Brain microvascular endothelial cell (primary cell): ENCODE results near the gene CYP4B1.
"Not testable (repeated sequence)": the region's sequence is repeated elsewhere in the genome, so short reads cannot be mapped to it uniquely, and the experiment has no call there.

ENCODE experiments used
- DNase-seq: peaks from one replicate; pipeline ENCODE4 v3.0.0-alpha.2; 2020
- H3K27ac ChIP-seq: fragments of 250-450 bp; sonication (Bioruptor Pico); 2 replicates; pipeline ENCODE4 v1.5.1; 2020; ENCODE audit warnings: mild to moderate bottlenecking, moderate library complexity
- H3K27me3 ChIP-seq: fragments of 250-450 bp; sonication (Bioruptor Pico); replicated peaks from 2 replicates; pipeline ENCODE4 v1.5.1; 2020; ENCODE audit warnings: mild to moderate bottlenecking
- H3K36me3 ChIP-seq: fragments of 250-450 bp; sonication (Bioruptor Pico); replicated peaks from 2 replicates; pipeline ENCODE4 v1.5.1; 2020; ENCODE audit warnings: mild to moderate bottlenecking
- H3K4me3 ChIP-seq: 2 replicates; pipeline ENCODE4 v1.5.1; 2011; ENCODE audit warnings: low read depth, mild to moderate bottlenecking, control low read depth, low read length, moderate library complexity
- CTCF ChIP-seq: IDR thresholded peaks from 2 replicates; pipeline ENCODE4 v1.5.1; 2011; ENCODE audit warnings: low read depth, mild to moderate bottlenecking, moderate library complexity, low read length, control low read depth, inconsistent platforms; ENCODE audit errors: missing control alignments
- in situ Hi-C: cut with HindIII; loops from 2 replicates; pipeline ENCODE4 v1.10.0; 2017; ENCODE audit warnings: low sequenced_read_pairs, low pct_ligation_motif_present

The CYP4B1 gene

DNA sequence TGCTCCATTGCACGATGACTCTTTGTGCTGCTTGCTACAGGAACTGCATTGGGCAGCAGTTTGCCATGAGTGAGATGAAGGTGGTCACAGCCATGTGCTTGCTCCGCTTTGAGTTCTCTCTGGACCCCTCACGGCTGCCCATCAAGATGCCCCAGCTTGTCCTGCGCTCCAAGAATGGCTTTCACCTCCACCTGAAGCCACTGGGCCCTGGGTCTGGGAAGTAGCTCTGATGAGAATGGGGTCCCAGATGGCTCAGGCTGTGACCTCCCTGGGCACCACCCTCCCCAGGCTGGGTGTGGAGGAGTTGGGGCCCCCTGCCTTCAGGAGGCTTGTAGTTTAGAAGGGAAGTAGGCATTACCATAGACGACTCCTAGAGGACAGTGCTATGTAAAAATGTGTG is 19.7 kb downstream of the CYP4B1 start:
- H3K27me3 ChIP-seq: no peaks in the 10 kb centered on the region
- no peak for TF ChIP-seq CTCF
- H3K27ac ChIP-seq: no peak overlapping the region
- DNase-seq: no peak
- H3K4me3 ChIP-seq: no peak overlapping the region
- H3K36me3 ChIP-seq: no peaks in the 10 kb centered on the region
- in situ Hi-C loops: no loop called here

DNA sequence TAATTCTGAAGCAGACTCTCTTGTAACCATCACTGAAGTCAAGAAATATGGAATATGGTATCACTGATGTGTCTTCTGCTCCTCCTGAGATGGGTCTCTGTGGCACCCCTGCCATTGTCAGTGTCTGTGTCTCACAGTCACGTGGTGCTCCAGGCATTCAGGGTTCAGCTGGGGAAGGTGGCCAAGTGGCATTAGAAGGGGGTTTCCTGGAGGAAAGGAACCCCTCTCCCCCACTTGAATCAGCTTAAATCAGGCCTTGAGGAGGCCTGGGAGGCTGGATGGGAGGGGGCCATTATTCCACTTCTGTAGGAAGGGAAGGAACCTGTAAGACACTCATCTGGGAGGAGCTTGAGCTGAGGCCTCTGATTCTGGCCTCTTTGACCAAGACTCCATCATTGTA is 20.5 kb downstream of the CYP4B1 start:
- in situ Hi-C loops: no loop called here
- H3K27ac ChIP-seq: no peak overlapping the region
- no peak overlapping the region for H3K4me3 ChIP-seq
- no peaks in the 10 kb centered on the region for H3K27me3 ChIP-seq
- TF ChIP-seq CTCF: no peak
- no peak for DNase-seq
- no peaks in the 10 kb centered on the region for H3K36me3 ChIP-seq

DNA sequence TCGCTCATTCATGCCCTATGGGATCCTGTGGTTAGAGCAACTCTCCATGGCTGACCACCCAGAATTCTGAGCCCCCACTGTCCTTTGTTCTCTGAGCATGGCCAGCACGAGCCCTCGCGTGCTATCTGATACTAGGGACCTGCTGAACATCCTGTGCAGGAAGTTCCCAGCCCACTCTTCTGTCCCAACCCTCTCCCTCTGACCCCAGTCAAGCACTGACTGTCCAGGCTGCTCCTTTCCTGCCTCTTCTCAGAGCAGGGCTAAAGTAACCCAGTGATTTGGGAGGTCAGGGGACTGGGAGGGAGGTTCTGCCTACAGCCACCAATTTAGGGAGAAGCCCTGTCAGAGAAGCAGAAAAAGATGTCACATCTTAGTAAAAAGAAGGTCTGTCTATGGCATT is 21.2 kb downstream of the CYP4B1 start:
- H3K27me3 ChIP-seq: no peaks in the 10 kb centered on the region

DNA sequence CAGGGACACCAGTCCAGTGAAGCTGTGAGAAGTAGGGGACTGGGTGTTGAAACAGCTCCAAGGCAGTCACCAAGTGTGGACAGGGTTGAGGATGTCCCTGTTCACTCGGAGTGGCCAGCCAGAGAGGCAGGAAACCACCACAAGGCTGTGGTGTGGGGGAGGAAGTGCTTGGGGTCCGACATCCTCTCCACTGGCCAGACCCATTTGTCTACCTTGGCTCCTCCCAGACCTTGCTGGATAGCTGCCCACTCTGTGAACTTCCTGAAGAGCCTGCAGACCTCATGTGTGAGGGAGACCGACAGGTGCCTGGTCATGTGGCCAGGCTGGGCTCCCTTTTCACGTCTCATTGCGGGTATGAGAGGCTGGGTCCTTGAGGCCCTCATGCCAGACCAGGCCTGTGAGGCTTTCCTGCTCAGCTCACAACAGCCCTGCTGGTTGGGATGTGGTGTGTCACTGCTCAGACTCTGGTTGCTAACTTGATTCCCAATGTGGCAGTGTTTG is 21.8 kb downstream of the CYP4B1 start:
- Histone ChIP-seq H3K36me3 (no peaks in the 10 kb centered on the region), H3K4me3 (no peak overlapping the region), H3K27ac (no peak overlapping the region), H3K27me3 (no peaks in the 10 kb centered on the region)
- TF ChIP-seq CTCF: no peak
- no peak for DNase-seq
- in situ Hi-C loops: no loop called here

More for the DNA sequence above, 21.2 kb downstream of the CYP4B1 start:
- TF ChIP-seq CTCF: no peak
- no peak for DNase-seq
- Histone ChIP-seq H3K36me3 (no peaks in the 10 kb centered on the region), H3K4me3 (no peak overlapping the region), H3K27ac (no peak overlapping the region)
- in situ Hi-C loops: no loop called here

DNA sequence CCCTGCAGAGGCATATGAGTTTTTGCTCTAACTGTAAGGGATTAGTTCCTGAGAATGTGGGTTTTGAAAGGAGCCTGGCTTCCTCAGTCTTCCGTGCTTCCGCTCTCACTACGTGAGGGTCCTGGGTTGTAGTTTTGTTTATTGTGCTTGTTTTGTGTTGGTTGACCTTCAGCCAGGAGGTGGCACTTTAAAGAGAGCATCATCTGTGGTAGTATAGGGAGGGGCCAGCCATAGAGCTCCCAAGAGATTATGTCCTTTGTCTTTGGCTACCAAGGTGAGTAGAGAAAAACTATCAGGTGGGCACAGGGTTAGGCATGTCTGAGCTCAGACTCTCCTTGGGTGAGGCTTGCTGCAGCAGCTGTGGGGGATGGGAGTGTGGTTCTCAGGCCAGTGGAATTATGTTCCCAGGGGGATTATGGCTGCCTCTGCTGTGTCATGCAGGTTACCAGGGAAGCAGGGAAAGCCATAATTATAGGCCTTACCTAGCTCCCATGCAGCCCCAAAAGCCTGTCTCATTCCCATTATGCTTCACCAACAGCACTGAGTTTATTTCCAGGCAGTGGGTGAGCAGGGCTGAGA is 23.5 kb downstream of the CYP4B1 start:
- no peak for DNase-seq
- Histone ChIP-seq H3K27me3 (no peaks in the 10 kb centered on the region), H3K27ac (no peak overlapping the region), H3K36me3 (no peaks in the 10 kb centered on the region), H3K4me3 (no peak overlapping the region)
- TF ChIP-seq CTCF: no peak
- in situ Hi-C loops: no loop called here

DNA sequence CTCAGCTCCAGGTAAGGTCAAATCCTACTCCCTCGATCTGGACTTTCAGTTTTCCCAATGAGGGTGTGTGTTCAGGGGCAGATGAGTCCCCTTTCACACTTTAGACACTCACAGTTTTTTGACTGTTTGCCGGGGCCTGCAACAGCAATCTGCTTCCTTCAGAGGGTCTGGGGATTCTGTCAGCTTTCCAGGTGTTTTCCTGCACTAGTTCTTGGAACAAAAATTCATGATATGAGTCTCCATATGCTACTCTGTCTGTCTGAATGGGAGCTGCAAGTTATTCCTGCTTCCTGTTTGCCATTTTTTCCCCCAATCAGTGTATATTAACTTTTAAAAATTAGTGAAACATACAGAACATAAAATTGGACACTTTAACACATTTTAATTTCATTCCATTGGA is 24.3 kb downstream of the CYP4B1 start:
- TF ChIP-seq CTCF: no peak

GRCh38 chr1:46826892-46827291 is 28.0 kb downstream of the CYP4B1 start:
- in situ Hi-C loops: not testable (repeated sequence)

More for the DNA sequence above, 24.3 kb downstream of the CYP4B1 start:
- DNase-seq: no peak
- no peak overlapping the region for H3K4me3 ChIP-seq
- H3K27me3 ChIP-seq: no peaks in the 10 kb centered on the region
- H3K27ac ChIP-seq: no peak overlapping the region
- no peaks in the 10 kb centered on the region for H3K36me3 ChIP-seq
- in situ Hi-C loops: no loop called here

More at GRCh38 chr1:46826892-46827291, 28.0 kb downstream of the CYP4B1 start:
- not testable (repeated sequence) for H3K36me3 ChIP-seq, H3K27ac ChIP-seq, H3K27me3 ChIP-seq, DNase-seq, H3K4me3 ChIP-seq
